Breast epithelium (tissue), 3 donors: ENCODE data around the gene RPL18A.

Source experiments
- CTCF ChIP-seq, 3 donors: fragments of 450-650 bp; IDR thresholded peaks; one replicate each; pipeline ENCODE4 v1.5.1; 2016 to 2017; ENCODE audit warnings: antibody characterized with exemption in 3 of 3, mild to moderate bottlenecking in 3 of 3, moderate library complexity in 3 of 3
- POLR2A ChIP-seq: fragments of 450-650 bp; IDR thresholded peaks from one replicate; pipeline ENCODE4 v1.6.1; 2016; ENCODE audit warnings: antibody characterized with exemption, mild to moderate bottlenecking, moderate library complexity

GRCh38 chr19:17886515-17886914 is 26.8 kb downstream of the RPL18A start:
- TF ChIP-seq CTCF (IDR thresholded peaks at IDR 0.05) (no peak), POLR2A (no peak)
